ENCODE results near the gene TLK1. TPM values are rescaled to one million over a fixed set of nuclear protein-coding genes. Genes with fewer than 3 reads are reported as not detected.
"Not testable (repeated sequence)": the region's sequence is repeated elsewhere in the genome, so short reads cannot be mapped to it uniquely, and the experiment has no call there.

Gene TLK1
- total and polyA plus RNA-seq, 2 experiments from 2014 or later, result 9.2 to 21.8 TPM

DNA sequence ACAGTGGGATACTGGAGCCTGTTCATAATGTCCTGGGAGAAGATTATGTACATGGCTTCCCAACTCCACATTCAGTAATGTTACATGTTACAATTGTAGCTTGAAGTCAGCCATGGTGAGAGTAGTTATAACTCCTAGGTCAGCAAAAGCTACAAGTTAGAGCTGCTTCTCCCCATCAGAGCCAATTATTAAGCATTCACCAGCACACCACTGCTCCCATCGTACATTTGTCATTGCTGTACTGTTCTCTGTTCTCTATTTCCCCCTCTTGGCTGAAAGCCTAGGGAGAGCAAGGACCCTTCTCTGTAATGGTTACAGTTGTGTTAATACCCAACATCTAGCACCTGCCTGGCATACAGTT lies 5.3 kb upstream of the TLK1 start:
- TF ChIP-seq, protein P1, sequence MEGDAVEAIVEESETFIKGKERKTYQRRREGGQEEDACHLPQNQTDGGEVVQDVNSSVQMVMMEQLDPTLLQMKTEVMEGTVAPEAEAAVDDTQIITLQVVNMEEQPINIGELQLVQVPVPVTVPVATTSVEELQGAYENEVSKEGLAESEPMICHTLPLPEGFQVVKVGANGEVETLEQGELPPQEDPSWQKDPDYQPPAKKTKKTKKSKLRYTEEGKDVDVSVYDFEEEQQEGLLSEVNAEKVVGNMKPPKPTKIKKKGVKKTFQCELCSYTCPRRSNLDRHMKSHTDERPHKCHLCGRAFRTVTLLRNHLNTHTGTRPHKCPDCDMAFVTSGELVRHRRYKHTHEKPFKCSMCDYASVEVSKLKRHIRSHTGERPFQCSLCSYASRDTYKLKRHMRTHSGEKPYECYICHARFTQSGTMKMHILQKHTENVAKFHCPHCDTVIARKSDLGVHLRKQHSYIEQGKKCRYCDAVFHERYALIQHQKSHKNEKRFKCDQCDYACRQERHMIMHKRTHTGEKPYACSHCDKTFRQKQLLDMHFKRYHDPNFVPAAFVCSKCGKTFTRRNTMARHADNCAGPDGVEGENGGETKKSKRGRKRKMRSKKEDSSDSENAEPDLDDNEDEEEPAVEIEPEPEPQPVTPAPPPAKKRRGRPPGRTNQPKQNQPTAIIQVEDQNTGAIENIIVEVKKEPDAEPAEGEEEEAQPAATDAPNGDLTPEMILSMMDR (IDR thresholded peaks at IDR 0.05; ENCODE audit: poor library complexity), result no peak
- no peak for TF ChIP-seq EZH2 (IDR thresholded peaks at IDR 0.05; ENCODE audit: borderline replicate concordance)
- no peak for TF ChIP-seq EZH2phosphoT487 (IDR thresholded peaks at IDR 0.05; ENCODE audit: low read depth, severe bottlenecking, unreplicated experiment)
- Histone ChIP-seq H2AFZ (no peak overlapping the region), H3K9me3 (ENCODE audit: low read depth) (no peaks in the 10 kb centered on the region)

DNA sequence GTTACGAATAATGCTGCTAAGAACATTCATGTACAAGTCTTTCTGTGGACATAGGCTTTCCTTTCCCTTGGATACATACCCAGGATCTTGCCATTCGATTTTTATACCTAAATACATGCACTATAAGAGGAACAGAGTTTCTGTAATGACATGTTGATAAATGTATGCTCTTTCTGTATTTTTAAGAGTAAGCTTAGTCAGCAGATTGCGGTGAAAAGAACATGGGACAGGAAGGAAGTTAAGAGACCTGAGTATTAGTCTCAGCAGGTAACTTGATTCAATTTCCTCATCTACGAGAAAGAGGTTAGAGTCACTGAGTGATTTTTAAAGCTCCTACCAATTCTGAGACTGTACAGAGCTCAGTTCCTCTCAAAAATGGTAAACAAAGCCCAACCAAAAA lies 2.6 kb upstream of the TLK1 start:
- Histone ChIP-seq H3K4me1 (ENCODE audit: insufficient read depth) (no peaks in the 10 kb centered on the region), H3K27ac (no peak overlapping the region), H3K9me2 (replicated peaks; ENCODE audit: insufficient read depth) (no peaks in the 10 kb centered on the region), H2AFZ (no peak overlapping the region), H3K4me3 (no peak overlapping the region), H3K36me3 (replicated peaks; ENCODE audit: insufficient read depth, low read depth) (no peaks in the 10 kb centered on the region), H3K4me2 (no peak overlapping the region), H3K79me2 (peaks cover 24% of the 10 kb centered on the region), H3K9me3 (ENCODE audit: low read depth) (no peaks in the 10 kb centered on the region), H4K20me1 (ENCODE audit: insufficient read depth, poor library complexity, severe bottlenecking) (peaks cover 15% of the 10 kb centered on the region), H3K27me3 (no peaks in the 10 kb centered on the region)
- 90% methylated on average over 4 of the region's 4 CpGs for WGBS (ENCODE audit: low lambda C conversion rate, missing lambda C conversion rate)
- DNase-seq (ENCODE audit: low spot score), result no peak
- TF ChIP-seq EZH2 (IDR thresholded peaks at IDR 0.05; ENCODE audit: borderline replicate concordance), result no peak
- TF ChIP-seq, protein P1 (IDR thresholded peaks at IDR 0.05; ENCODE audit: poor library complexity), result no peak
- TF ChIP-seq EZH2phosphoT487 (IDR thresholded peaks at IDR 0.05; ENCODE audit: low read depth, severe bottlenecking, unreplicated experiment), result no peak

More for the DNA sequence above, 5.3 kb upstream of the TLK1 start:
- no peaks in the 10 kb centered on the region for H3K36me3 ChIP-seq (replicated peaks; ENCODE audit: insufficient read depth, low read depth)
- no peaks in the 10 kb centered on the region for H3K9me2 ChIP-seq (replicated peaks; ENCODE audit: insufficient read depth)
- no peak overlapping the region for H3K27ac ChIP-seq
- H3K4me1 ChIP-seq (ENCODE audit: insufficient read depth), result no peaks in the 10 kb centered on the region
- H3K27me3 ChIP-seq, result no peaks in the 10 kb centered on the region
- H4K20me1 ChIP-seq (ENCODE audit: insufficient read depth, poor library complexity, severe bottlenecking), result no peaks in the 10 kb centered on the region
- 96% methylated on average over 1 of the region's 1 CpG for WGBS (ENCODE audit: low lambda C conversion rate, missing lambda C conversion rate)
- H3K4me3 ChIP-seq, result no peak overlapping the region
- no peak for DNase-seq (ENCODE audit: low spot score)
- peaks cover 7% of the 10 kb centered on the region for H3K79me2 ChIP-seq
- peak overlapping the region; percentile 41 for H3K4me2 ChIP-seq

DNA sequence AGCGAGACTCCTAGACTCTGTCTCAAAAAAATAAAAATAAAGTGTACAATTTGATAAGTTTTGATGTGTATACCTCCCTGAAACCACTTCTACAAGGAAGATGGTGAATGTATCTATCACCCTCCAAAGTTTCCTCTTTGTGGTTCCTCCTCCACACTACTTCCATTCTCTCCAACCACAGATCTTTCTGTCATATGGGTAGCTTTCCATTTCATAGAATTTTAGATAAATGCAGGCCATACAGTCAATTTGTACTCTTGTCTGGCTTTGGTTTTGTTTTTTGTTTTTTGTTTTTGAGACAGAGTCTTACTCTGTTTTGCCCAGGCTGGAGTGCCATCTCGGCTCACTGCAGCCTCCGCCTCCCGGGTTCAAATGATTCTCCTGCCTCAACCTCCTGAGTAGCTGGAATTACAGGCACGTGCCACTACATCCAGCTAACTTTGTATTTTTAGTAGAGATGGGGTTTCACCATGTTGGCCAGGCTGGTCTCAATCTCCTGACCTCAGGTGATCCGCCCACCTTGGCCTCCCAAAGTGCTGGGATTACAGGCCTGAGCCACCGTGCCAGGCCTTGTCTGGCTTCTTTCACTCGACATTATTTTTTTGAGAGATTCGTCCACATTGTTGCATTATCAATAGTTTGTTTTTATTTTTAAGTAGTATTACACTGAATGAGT lies 2.0 kb upstream of the TLK1 start:
- not testable (repeated sequence) for H3K27me3 ChIP-seq; H3K36me3 ChIP-seq (replicated peaks; ENCODE audit: insufficient read depth, low read depth); H3K4me2 ChIP-seq; H3K9me3 ChIP-seq (ENCODE audit: low read depth); H3K27ac ChIP-seq; H3K9me2 ChIP-seq (replicated peaks; ENCODE audit: insufficient read depth); H3K4me3 ChIP-seq; H3K4me1 ChIP-seq (ENCODE audit: insufficient read depth); H2AFZ ChIP-seq; DNase-seq (ENCODE audit: low spot score)
- H3K79me2 ChIP-seq, result peaks cover 30% of the 10 kb centered on the region
- H4K20me1 ChIP-seq (ENCODE audit: insufficient read depth, poor library complexity, severe bottlenecking), result peaks cover 21% of the 10 kb centered on the region
- 87% methylated on average over 9 of the region's 9 CpGs for WGBS (ENCODE audit: low lambda C conversion rate, missing lambda C conversion rate)

GRCh38 chr2:171160956-171161740 lies 455 bp upstream of the TLK1 start:
- 7% methylated on average over 17 of the region's 65 CpGs for WGBS (ENCODE audit: low lambda C conversion rate, missing lambda C conversion rate)
- TF ChIP-seq, protein P1 (IDR thresholded peaks at IDR 0.05; ENCODE audit: poor library complexity), result no peak
- TF ChIP-seq EZH2phosphoT487 (IDR thresholded peaks at IDR 0.05; ENCODE audit: low read depth, severe bottlenecking, unreplicated experiment) (no peak), EZH2 (IDR thresholded peaks at IDR 0.05; ENCODE audit: borderline replicate concordance) (no peak)

More at GRCh38 chr2:171160956-171161740, 455 bp upstream of the TLK1 start:
- peak overlapping the region; percentile 100 for H3K27ac ChIP-seq
- no peaks in the 10 kb centered on the region for H3K4me1 ChIP-seq (ENCODE audit: insufficient read depth)
- no peaks in the 10 kb centered on the region for H3K9me2 ChIP-seq (replicated peaks; ENCODE audit: insufficient read depth)
- H3K4me3 ChIP-seq, result peak overlapping the region; percentile 95
- peak overlapping the region; percentile 81 for H2AFZ ChIP-seq
- H4K20me1 ChIP-seq (ENCODE audit: insufficient read depth, poor library complexity, severe bottlenecking), result peaks cover 36% of the 10 kb centered on the region
- H3K4me2 ChIP-seq, result peak overlapping the region; percentile 90
- H3K79me2 ChIP-seq, result peaks cover 45% of the 10 kb centered on the region
- peak; percentile 88 for DNase-seq (ENCODE audit: low spot score)
- H3K9me3 ChIP-seq (ENCODE audit: low read depth), result no peaks in the 10 kb centered on the region
- H3K27me3 ChIP-seq, result no peaks in the 10 kb centered on the region
- no peaks in the 10 kb centered on the region for H3K36me3 ChIP-seq (replicated peaks; ENCODE audit: insufficient read depth, low read depth)
